Testis (tissue), 2 donors: ENCODE data around the gene KCNG2.

Experiments used
- POLR2A ChIP-seq: fragments of 450-650 bp; IDR thresholded peaks from one replicate; pipeline ENCODE4 v1.6.1; 2017; ENCODE audit warnings: antibody characterized with exemption, mild to moderate bottlenecking, moderate library complexity
- TF ChIP-seq, protein P1 (sequence below), 3 experiments: fragments of 450-650 bp in 2 of 3; fragments of 200-600 bp in 1 of 3; sonication (generic) in 1 of 3; IDR thresholded peaks; one replicate each; pipeline ENCODE4 v1.5.1; 2016 to 2019; ENCODE audit warnings: antibody characterized with exemption in 3 of 3, mild to moderate bottlenecking in 2 of 3, moderate library complexity in 1 of 3

DNA sequence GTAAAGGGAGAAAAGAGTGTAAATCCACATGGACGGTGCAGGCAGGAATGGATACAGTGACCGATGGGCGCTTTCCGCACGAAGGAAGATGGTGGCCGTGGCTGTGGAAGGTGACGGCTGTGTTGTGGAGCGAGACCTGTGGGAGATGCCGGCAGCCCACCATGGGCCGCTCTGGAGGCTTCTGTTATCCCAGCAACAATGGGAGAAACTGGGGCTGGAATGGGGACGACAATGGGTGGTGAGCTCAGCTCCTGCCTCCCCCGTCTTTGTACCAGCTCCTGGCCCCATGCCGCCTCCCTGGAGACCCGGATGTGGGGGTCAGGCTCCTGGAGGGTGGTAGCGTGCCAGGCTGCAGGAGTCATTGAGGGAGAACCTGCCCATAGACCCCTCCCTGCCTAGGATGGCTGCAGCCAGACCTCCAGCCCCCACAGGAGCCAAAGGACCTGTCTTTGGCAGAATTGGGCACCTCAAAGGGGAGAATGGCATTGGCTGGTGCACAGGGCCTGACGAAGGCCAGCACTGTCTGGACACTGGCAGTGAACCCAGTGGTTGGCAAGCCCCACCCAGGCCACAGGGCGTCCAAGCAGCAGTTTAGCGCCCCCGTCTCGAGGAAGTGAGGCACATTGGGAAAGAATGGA lies 81.1 kb downstream of the KCNG2 start:
- TF ChIP-seq, protein P1, sequence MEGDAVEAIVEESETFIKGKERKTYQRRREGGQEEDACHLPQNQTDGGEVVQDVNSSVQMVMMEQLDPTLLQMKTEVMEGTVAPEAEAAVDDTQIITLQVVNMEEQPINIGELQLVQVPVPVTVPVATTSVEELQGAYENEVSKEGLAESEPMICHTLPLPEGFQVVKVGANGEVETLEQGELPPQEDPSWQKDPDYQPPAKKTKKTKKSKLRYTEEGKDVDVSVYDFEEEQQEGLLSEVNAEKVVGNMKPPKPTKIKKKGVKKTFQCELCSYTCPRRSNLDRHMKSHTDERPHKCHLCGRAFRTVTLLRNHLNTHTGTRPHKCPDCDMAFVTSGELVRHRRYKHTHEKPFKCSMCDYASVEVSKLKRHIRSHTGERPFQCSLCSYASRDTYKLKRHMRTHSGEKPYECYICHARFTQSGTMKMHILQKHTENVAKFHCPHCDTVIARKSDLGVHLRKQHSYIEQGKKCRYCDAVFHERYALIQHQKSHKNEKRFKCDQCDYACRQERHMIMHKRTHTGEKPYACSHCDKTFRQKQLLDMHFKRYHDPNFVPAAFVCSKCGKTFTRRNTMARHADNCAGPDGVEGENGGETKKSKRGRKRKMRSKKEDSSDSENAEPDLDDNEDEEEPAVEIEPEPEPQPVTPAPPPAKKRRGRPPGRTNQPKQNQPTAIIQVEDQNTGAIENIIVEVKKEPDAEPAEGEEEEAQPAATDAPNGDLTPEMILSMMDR (IDR thresholded peaks at IDR 0.05): no peak
- TF ChIP-seq POLR2A: no peak
